CD4-positive, alpha-beta T cell (primary cell): ENCODE results near the gene DUOX1. TPM values are rescaled to one million over a fixed set of nuclear protein-coding genes. Genes with fewer than 3 reads are reported as not detected.

Experiments used
- ATAC-seq: fragments of 200-7000 bp; cut with Tn5 transposase; one replicate; pipeline ENCODE4 v1.10.0; 2022; ENCODE audit warnings: mild to moderate bottlenecking; ENCODE audit not compliant: poor library complexity
- CTCF ChIA-PET: fragments of 350-600 bp; sonication (Branson Sonifier 250); formaldehyde crosslinking; loops from one replicate; lab custom pipeline; 2021; ENCODE audit warnings: antibody characterized with exemption, inconsistent platforms; lab: Charles Lee
- POLR2A ChIA-PET: fragments of 350-600 bp; sonication (Branson Sonifier 250); formaldehyde crosslinking; loops from one replicate; lab custom pipeline; 2021; ENCODE audit warnings: antibody characterized with exemption, inconsistent platforms; lab: Charles Lee
- DNase-seq, 14 experiments: peaks; one replicate each; pipeline ENCODE4 v3.0.0-alpha.2; 2013 to 2020; ENCODE audit warnings: mixed read lengths in 2 of 14
- H3K27ac ChIP-seq, 2 donors: one replicate each; pipeline versions ENCODE4 v1.5.1 to v1.7.0; 2013; ENCODE audit warnings: low read length in 2 of 2, low read depth in 1 of 2, mild to moderate bottlenecking in 1 of 2
- H3K27me3 ChIP-seq, 2 experiments: 1 replicate in 1 of 2; 2 replicates in 1 of 2; pipeline versions ENCODE4 v1.6.1 to v1.7.0; 2013; ENCODE audit warnings: low read length in 2 of 2, control low read depth in 1 of 2, mild to moderate bottlenecking in 1 of 2, moderate library complexity in 1 of 2; ENCODE audit not compliant: insufficient read depth in 2 of 2, control insufficient read depth in 1 of 2
- H3K36me3 ChIP-seq: one replicate; pipeline ENCODE4 v1.6.1; 2013; ENCODE audit warnings: low read length, control low read depth; ENCODE audit not compliant: insufficient read depth
- H3K4me1 ChIP-seq: one replicate; pipeline ENCODE4 v1.6.1; 2013; ENCODE audit warnings: low read length, control low read depth; ENCODE audit not compliant: insufficient read depth
- H3K4me3 ChIP-seq: one replicate; pipeline ENCODE4 v1.5.1; 2013; ENCODE audit warnings: mild to moderate bottlenecking, low read length, moderate library complexity
- H3K9me3 ChIP-seq, 2 experiments: 1 replicate in 1 of 2; 2 replicates in 1 of 2; pipeline versions ENCODE4 v1.6.1 to v1.7.0; 2013; ENCODE audit warnings: low read length in 2 of 2, mild to moderate bottlenecking in 2 of 2, control low read depth in 1 of 2, moderate library complexity in 1 of 2; ENCODE audit not compliant: control insufficient read depth in 1 of 2, insufficient read depth in 1 of 2
- H3K27ac Mint-ChIP-seq: one replicate; pipeline ENCODE4 v1.8.0; 2020; ENCODE audit warnings: mixed read lengths
- H3K27me3 Mint-ChIP-seq: one replicate; pipeline ENCODE4 v1.8.0; 2021; ENCODE audit warnings: mixed read lengths
- H3K36me3 Mint-ChIP-seq: one replicate; pipeline ENCODE4 v1.8.0; 2021; ENCODE audit warnings: low read depth, mixed read lengths
- H3K4me1 Mint-ChIP-seq: one replicate; pipeline ENCODE4 v1.8.0; 2021; ENCODE audit warnings: low read depth, mixed read lengths
- H3K4me3 Mint-ChIP-seq: one replicate; pipeline ENCODE4 v1.8.0; 2020; ENCODE audit warnings: mild to moderate bottlenecking, mixed read lengths
- H3K9me3 Mint-ChIP-seq: one replicate; pipeline ENCODE4 v1.8.0; 2020; ENCODE audit warnings: mixed read lengths
- intact Hi-C, 2 experiments: fragments of 100-400 bp; cut with DNase I in 1 of 2; cut with micrococcal nuclease in 1 of 2; formaldehyde crosslinking; loops; one replicate each; pipeline versions ENCODE4 v1.15.1 to v1.9.0; 2023 to 2025; cut with DNase I, micrococcal nuclease
- total RNA-seq, 174 experiments: library from RNA in 2 of 174; stranded (reverse) in 2 of 174; gene quantifications; one replicate each; pipeline ENCODE4 v1.2.3 and lab custom pipeline; 2021 to 2026
- TF ChIP-seq, protein P1 (sequence below): fragments of 200-600 bp; IDR thresholded peaks from one replicate; pipeline ENCODE4 v1.8.0; 2022; ENCODE audit warnings: antibody characterized with exemption, mild to moderate bottlenecking

DUOX1 gene
- total RNA-seq, 2 experiments from 2014 or later: 0.17 to 0.25 TPM

DNA sequence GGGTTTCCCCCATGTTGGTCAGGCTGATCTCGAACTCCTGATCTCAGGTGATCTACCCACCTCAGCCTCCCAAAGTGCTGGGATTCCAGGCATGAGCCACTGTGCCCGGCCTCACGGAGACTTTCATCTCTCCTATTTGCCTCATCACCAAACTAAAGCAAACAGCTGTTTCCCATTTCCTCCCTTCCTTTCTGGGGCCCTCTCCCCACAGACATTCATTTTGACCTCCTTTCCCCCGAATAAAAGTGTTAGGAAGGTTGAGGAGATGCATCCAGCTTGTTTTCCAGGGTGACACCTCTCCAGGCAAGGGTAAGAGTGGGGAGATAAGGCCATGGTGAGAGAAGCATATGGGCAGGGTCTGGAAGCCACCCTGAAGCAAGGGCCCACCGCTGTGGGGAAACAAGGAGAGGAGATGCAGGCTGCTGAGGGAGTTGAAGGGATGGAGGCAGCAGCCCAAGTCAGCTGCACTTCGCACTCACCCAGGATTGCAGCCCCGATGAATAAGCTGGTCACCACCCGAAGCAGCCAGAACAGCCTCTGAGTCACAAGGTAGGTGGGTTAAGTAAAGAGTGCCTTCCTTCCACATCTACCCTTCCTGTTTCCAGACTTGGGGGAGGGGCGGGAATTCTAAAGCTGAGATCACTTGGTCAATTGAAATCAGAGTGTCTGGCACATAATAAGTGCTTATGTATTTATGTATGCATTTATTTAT lies 7.9 kb upstream of the DUOX1 start:
- Mint-ChIP-seq H3K9me3 (no peaks in the 10 kb centered on the region), H3K27ac (no peak overlapping the region), H3K4me3 (no peak overlapping the region), H3K36me3 (no peaks in the 10 kb centered on the region), H3K4me1 (peaks cover 13% of the 10 kb centered on the region), H3K27me3 (peaks cover 72% of the 10 kb centered on the region)
- intact Hi-C loops: loop anchor here in 1 of 2 experiments (5.0 kb wide), 1 partner anchor 80 kb away; no protein-coding TSS in a partner anchor
- Histone ChIP-seq H3K27ac (no peak overlapping the region), H3K9me3 (peaks cover 0 to 6% of the 10 kb centered on the region in 2 experiments), H3K27me3 (peaks cover 34 to 44% of the 10 kb centered on the region in 2 experiments), H3K4me1 (peaks cover 12% of the 10 kb centered on the region), H3K36me3 (no peaks in the 10 kb centered on the region), H3K4me3 (no peak overlapping the region)
- CTCF ChIA-PET: no interaction called here
- DNase-seq (peak in 1 of 14 experiments; percentile 38), ATAC-seq (no peak)
- TF ChIP-seq, protein P1, sequence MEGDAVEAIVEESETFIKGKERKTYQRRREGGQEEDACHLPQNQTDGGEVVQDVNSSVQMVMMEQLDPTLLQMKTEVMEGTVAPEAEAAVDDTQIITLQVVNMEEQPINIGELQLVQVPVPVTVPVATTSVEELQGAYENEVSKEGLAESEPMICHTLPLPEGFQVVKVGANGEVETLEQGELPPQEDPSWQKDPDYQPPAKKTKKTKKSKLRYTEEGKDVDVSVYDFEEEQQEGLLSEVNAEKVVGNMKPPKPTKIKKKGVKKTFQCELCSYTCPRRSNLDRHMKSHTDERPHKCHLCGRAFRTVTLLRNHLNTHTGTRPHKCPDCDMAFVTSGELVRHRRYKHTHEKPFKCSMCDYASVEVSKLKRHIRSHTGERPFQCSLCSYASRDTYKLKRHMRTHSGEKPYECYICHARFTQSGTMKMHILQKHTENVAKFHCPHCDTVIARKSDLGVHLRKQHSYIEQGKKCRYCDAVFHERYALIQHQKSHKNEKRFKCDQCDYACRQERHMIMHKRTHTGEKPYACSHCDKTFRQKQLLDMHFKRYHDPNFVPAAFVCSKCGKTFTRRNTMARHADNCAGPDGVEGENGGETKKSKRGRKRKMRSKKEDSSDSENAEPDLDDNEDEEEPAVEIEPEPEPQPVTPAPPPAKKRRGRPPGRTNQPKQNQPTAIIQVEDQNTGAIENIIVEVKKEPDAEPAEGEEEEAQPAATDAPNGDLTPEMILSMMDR: no peak
- POLR2A ChIA-PET: interaction anchor here (1.2 kb wide), 1 partner anchor 336 kb away, joined by 3 read pairs; no protein-coding TSS in a partner anchor

DNA sequence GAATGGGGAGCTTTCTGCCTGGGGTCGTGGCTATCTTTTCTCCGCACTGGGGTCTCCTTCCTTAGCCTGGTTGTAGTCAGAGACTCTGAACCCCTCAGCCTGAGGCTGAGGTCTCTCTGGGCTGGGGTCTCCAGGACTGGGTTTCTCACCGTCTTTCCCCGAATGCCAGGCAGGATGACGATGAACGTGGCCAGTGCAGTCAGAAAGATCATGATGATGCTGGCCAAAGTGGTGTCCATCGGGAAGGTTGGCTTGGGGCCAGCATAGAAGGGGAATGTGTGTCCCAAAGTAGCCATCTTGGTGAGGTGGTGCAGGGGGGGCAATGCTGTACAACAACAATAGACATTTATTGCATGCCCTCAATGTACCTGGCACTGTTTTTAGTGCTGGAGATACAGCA lies 7.1 kb upstream of the DUOX1 start:
- H3K4me1 ChIP-seq: peaks cover 4% of the 10 kb centered on the region
- POLR2A ChIA-PET: no interaction called here
- Mint-ChIP-seq H3K27me3 (peaks cover 68% of the 10 kb centered on the region), H3K4me1 (peaks cover 6% of the 10 kb centered on the region), H3K27ac (no peak overlapping the region), H3K4me3 (no peak overlapping the region), H3K36me3 (no peaks in the 10 kb centered on the region), H3K9me3 (no peaks in the 10 kb centered on the region)
- peaks cover 0 to 2% of the 10 kb centered on the region in 2 experiments for H3K9me3 ChIP-seq
- CTCF ChIA-PET: no interaction called here
- DNase-seq (no peak), ATAC-seq (no peak)
- H3K27ac ChIP-seq: no peak overlapping the region
- peaks cover 30 to 40% of the 10 kb centered on the region in 2 experiments for H3K27me3 ChIP-seq
- H3K36me3 ChIP-seq: no peaks in the 10 kb centered on the region
- intact Hi-C loops: loop anchor here in 1 of 2 experiments (5.0 kb wide), 1 partner anchor 80 kb away; no protein-coding TSS in a partner anchor
- no peak overlapping the region for H3K4me3 ChIP-seq
- TF ChIP-seq, protein P1: no peak

DNA sequence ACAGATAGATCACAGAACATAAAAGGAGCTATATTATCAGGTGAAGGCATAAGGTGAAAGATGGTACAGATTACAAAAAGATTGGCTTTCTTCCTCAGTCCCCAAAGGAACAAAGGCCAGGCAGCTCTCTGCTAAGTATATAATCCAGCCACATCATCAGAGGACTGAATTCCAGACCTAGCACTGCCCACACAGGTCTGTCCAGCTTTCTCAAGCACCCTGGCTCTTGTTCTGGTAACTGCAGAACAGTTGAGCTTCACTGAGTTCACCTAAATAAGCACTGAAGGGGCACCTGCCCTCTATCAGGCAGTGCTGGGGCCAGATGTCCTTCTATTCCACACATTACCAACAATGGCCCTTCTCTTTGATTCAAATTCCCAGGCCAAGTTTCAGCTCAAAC lies 6.4 kb upstream of the DUOX1 start:
- H3K9me3 ChIP-seq: no peaks in the 10 kb centered on the region
- Mint-ChIP-seq H3K4me3 (no peak overlapping the region), H3K9me3 (no peaks in the 10 kb centered on the region), H3K4me1 (peaks cover 2% of the 10 kb centered on the region), H3K27me3 (peaks cover 68% of the 10 kb centered on the region), H3K36me3 (no peaks in the 10 kb centered on the region), H3K27ac (no peak overlapping the region)
- ChIA-PET CTCF (no interaction called here), POLR2A (no interaction called here)
- intact Hi-C loops: loop anchor here in 1 of 2 experiments (5.0 kb wide), 1 partner anchor 79 kb away; no protein-coding TSS in a partner anchor
- no peaks in the 10 kb centered on the region for H3K4me1 ChIP-seq
- H3K4me3 ChIP-seq: no peak overlapping the region
- no peak overlapping the region for H3K27ac ChIP-seq
- H3K27me3 ChIP-seq: peaks cover 32 to 42% of the 10 kb centered on the region in 2 experiments
- TF ChIP-seq, protein P1: no peak
- H3K36me3 ChIP-seq: no peaks in the 10 kb centered on the region
- ATAC-seq (no peak), DNase-seq (no peak)
